Neural cell (in vitro differentiated cells): Measurements from ENCODE around the gene ROBO1. TPM values are rescaled to one million over a fixed set of nuclear protein-coding genes. Genes with fewer than 3 reads are reported as not detected.

Experiments
- H2AFZ ChIP-seq: fragments of 200-600, 300-800 bp; sonication (generic), shearing (Covaris generic); 2 replicates; pipeline ENCODE4 v1.6.0; 2014; ENCODE audit warnings: low read depth, mild to moderate bottlenecking, antibody characterized with exemption, low read length, moderate library complexity
- H3F3A ChIP-seq: fragments of 200-600 bp; shearing (Covaris generic); 2 replicates; pipeline ENCODE4 v1.6.1; 2016; ENCODE audit warnings: mild to moderate bottlenecking, moderate library complexity, mixed read lengths, antibody characterized with exemption, low read length; ENCODE audit not compliant: insufficient read depth, poor library complexity, severe bottlenecking
- H3K27ac ChIP-seq: fragments of 200-600, 300-800 bp; sonication (generic), shearing (Covaris generic); 2 replicates; pipeline ENCODE4 v1.5.1; 2014; ENCODE audit warnings: mild to moderate bottlenecking, low read length, moderate library complexity
- H3K27me3 ChIP-seq: fragments of 300-800, 200-600 bp; sonication (generic), shearing (Covaris generic); 2 replicates; pipeline ENCODE4 v1.6.0; 2014; ENCODE audit warnings: mild to moderate bottlenecking, low read depth, low read length, moderate library complexity; ENCODE audit not compliant: insufficient read depth
- H3K36me3 ChIP-seq: fragments of 300-800, 200-600 bp; sonication (generic), shearing (Covaris generic); 2 replicates; pipeline ENCODE4 v1.5.1; 2014; ENCODE audit warnings: mild to moderate bottlenecking, antibody characterized with exemption, low read length, moderate library complexity; ENCODE audit not compliant: insufficient read depth
- H3K4me2 ChIP-seq: fragments of 300-800, 200-600 bp; sonication (generic), shearing (Covaris generic); 2 replicates; pipeline ENCODE4 v1.6.0; 2014; ENCODE audit warnings: mild to moderate bottlenecking, low read length
- H3K4me3 ChIP-seq: fragments of 300-800, 200-600 bp; sonication (generic), shearing (Covaris generic); 2 replicates; pipeline ENCODE4 v1.5.1; 2014; ENCODE audit warnings: mild to moderate bottlenecking, low read length, moderate library complexity
- H3K79me2 ChIP-seq: fragments of 200-600 bp; shearing (Covaris generic); replicated peaks from 2 replicates; pipeline ENCODE4 v1.6.0; 2014; ENCODE audit warnings: mild to moderate bottlenecking, low read length, moderate library complexity; ENCODE audit not compliant: insufficient read depth
- H3K9ac ChIP-seq: fragments of 300-800, 200-600 bp; sonication (generic), shearing (Covaris generic); 2 replicates; pipeline ENCODE4 v1.6.1; 2016; ENCODE audit warnings: mild to moderate bottlenecking, low read length, mixed read lengths
- H3K9me2 ChIP-seq: fragments of 200-600 bp; shearing (Covaris generic); 2 replicates; pipeline ENCODE4 v1.6.1; 2016; ENCODE audit warnings: mild to moderate bottlenecking, low read length, mixed read lengths; ENCODE audit not compliant: insufficient read depth
- H3K9me3 ChIP-seq: fragments of 200-600, 300-800 bp; sonication (generic), shearing (Covaris generic); 2 replicates; pipeline ENCODE4 v1.6.1; 2016; ENCODE audit warnings: mild to moderate bottlenecking, mixed run types, low read length, moderate library complexity, mixed read lengths
- H4K20me1 ChIP-seq: fragments of 200-600 bp; shearing (Covaris generic); 2 replicates; pipeline ENCODE4 v1.6.1; 2016; ENCODE audit warnings: mild to moderate bottlenecking, mixed run types; ENCODE audit not compliant: insufficient read depth
- EP300 ChIP-seq: fragments of 450-650 bp; conservative IDR thresholded peaks from 2 replicates; pipeline ENCODE4 v1.6.1; 2014; ENCODE audit warnings: antibody characterized with exemption, mild to moderate bottlenecking, moderate library complexity; ENCODE audit not compliant: poor library complexity, severe bottlenecking
- EZH2 ChIP-seq: fragments of 200-600, 300-800 bp; shearing (Covaris generic), sonication (generic); IDR thresholded peaks from 2 replicates; pipeline ENCODE4 v1.6.1; 2014; ENCODE audit warnings: antibody characterized with exemption, low read length, borderline replicate concordance, mild to moderate bottlenecking; ENCODE audit not compliant: insufficient read depth, poor library complexity, severe bottlenecking
- MXI1 ChIP-seq: fragments of 450-650 bp; conservative IDR thresholded peaks from 2 replicates; pipeline ENCODE4 v1.6.1; 2014; ENCODE audit warnings: antibody characterized with exemption, mild to moderate bottlenecking; ENCODE audit not compliant: poor library complexity, severe bottlenecking
- POLR2AphosphoS5 ChIP-seq: IDR thresholded peaks from 2 replicates; pipeline ENCODE4 v1.6.1; 2012
- RAD21 ChIP-seq: fragments of 450-650 bp; conservative IDR thresholded peaks from 2 replicates; pipeline ENCODE4 v1.6.1; 2014; ENCODE audit warnings: antibody characterized with exemption, mild to moderate bottlenecking, moderate library complexity
- SMC3 ChIP-seq: fragments of 450-650 bp; conservative IDR thresholded peaks from 2 replicates; pipeline ENCODE4 v1.6.1; 2014; ENCODE audit warnings: antibody characterized with exemption, mild to moderate bottlenecking, moderate library complexity; ENCODE audit not compliant: poor library complexity
- TAF1 ChIP-seq: IDR thresholded peaks from 2 replicates; pipeline ENCODE4 v1.6.1; 2012; ENCODE audit warnings: low read depth
- polyA plus RNA-seq: library from polyadenylated mRNA; depleted of rRNA; stranded (reverse); fragments of >200 nt; gene quantifications from 2 replicates; pipeline ENCODE4 v1.2.3, GENCODE V29; 2014
- TF ChIP-seq, protein P1 (sequence below): fragments of 450-650 bp; IDR thresholded peaks from 2 replicates; pipeline ENCODE4 v1.5.1; 2014; ENCODE audit warnings: antibody characterized with exemption, mild to moderate bottlenecking, moderate library complexity; ENCODE audit not compliant: poor library complexity, severe bottlenecking
- TF ChIP-seq, protein P2 (sequence below): IDR thresholded peaks from 2 replicates; pipeline ENCODE4 v1.6.1; 2012; ENCODE audit warnings: borderline replicate concordance

Gene ROBO1
- polyA plus RNA-seq, 1 donor from 2014 or later = 183 TPM

DNA sequence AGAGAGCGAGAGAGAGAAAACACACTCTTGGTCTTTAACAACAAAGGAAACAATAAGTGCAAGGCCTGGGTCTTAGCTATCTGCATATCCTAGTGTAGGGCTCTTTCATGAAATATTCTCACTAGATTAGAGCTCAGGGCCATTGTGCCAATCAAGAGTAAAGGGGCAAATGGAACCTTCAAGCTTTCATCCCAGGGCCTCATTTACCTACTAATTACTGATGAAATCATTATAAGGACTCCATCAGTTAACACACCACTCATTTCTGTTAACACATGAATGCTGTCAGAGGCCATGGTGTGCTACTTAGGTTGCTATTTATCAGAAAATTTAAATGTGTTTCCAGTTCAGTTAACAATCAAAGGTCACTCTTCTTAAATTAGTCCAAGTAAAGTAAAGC is 597.8 kb downstream of the ROBO1 start:
- H3F3A ChIP-seq = no peaks in the 10 kb centered on the region
- H2AFZ ChIP-seq = no peak overlapping the region
- H3K4me3 ChIP-seq = no peak overlapping the region
- H3K4me2 ChIP-seq = no peak overlapping the region
- H3K9ac ChIP-seq = no peak overlapping the region
- H3K27ac ChIP-seq = no peak overlapping the region
- no peaks in the 10 kb centered on the region for H3K9me3 ChIP-seq
- TF ChIP-seq POLR2AphosphoS5 = no peak
- TF ChIP-seq, protein P1, sequence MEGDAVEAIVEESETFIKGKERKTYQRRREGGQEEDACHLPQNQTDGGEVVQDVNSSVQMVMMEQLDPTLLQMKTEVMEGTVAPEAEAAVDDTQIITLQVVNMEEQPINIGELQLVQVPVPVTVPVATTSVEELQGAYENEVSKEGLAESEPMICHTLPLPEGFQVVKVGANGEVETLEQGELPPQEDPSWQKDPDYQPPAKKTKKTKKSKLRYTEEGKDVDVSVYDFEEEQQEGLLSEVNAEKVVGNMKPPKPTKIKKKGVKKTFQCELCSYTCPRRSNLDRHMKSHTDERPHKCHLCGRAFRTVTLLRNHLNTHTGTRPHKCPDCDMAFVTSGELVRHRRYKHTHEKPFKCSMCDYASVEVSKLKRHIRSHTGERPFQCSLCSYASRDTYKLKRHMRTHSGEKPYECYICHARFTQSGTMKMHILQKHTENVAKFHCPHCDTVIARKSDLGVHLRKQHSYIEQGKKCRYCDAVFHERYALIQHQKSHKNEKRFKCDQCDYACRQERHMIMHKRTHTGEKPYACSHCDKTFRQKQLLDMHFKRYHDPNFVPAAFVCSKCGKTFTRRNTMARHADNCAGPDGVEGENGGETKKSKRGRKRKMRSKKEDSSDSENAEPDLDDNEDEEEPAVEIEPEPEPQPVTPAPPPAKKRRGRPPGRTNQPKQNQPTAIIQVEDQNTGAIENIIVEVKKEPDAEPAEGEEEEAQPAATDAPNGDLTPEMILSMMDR = no peak
- TF ChIP-seq, protein P2, sequence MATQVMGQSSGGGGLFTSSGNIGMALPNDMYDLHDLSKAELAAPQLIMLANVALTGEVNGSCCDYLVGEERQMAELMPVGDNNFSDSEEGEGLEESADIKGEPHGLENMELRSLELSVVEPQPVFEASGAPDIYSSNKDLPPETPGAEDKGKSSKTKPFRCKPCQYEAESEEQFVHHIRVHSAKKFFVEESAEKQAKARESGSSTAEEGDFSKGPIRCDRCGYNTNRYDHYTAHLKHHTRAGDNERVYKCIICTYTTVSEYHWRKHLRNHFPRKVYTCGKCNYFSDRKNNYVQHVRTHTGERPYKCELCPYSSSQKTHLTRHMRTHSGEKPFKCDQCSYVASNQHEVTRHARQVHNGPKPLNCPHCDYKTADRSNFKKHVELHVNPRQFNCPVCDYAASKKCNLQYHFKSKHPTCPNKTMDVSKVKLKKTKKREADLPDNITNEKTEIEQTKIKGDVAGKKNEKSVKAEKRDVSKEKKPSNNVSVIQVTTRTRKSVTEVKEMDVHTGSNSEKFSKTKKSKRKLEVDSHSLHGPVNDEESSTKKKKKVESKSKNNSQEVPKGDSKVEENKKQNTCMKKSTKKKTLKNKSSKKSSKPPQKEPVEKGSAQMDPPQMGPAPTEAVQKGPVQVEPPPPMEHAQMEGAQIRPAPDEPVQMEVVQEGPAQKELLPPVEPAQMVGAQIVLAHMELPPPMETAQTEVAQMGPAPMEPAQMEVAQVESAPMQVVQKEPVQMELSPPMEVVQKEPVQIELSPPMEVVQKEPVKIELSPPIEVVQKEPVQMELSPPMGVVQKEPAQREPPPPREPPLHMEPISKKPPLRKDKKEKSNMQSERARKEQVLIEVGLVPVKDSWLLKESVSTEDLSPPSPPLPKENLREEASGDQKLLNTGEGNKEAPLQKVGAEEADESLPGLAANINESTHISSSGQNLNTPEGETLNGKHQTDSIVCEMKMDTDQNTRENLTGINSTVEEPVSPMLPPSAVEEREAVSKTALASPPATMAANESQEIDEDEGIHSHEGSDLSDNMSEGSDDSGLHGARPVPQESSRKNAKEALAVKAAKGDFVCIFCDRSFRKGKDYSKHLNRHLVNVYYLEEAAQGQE = no peak
- no peak for TF ChIP-seq SMC3
- no peak for TF ChIP-seq TAF1
- no peak for TF ChIP-seq RAD21
- TF ChIP-seq MXI1 = no peak
- H3K79me2 ChIP-seq = no peaks in the 10 kb centered on the region
- H4K20me1 ChIP-seq = no peaks in the 10 kb centered on the region
- no peaks in the 10 kb centered on the region for H3K27me3 ChIP-seq
- no peaks in the 10 kb centered on the region for H3K36me3 ChIP-seq
- H3K9me2 ChIP-seq = no peaks in the 10 kb centered on the region

DNA sequence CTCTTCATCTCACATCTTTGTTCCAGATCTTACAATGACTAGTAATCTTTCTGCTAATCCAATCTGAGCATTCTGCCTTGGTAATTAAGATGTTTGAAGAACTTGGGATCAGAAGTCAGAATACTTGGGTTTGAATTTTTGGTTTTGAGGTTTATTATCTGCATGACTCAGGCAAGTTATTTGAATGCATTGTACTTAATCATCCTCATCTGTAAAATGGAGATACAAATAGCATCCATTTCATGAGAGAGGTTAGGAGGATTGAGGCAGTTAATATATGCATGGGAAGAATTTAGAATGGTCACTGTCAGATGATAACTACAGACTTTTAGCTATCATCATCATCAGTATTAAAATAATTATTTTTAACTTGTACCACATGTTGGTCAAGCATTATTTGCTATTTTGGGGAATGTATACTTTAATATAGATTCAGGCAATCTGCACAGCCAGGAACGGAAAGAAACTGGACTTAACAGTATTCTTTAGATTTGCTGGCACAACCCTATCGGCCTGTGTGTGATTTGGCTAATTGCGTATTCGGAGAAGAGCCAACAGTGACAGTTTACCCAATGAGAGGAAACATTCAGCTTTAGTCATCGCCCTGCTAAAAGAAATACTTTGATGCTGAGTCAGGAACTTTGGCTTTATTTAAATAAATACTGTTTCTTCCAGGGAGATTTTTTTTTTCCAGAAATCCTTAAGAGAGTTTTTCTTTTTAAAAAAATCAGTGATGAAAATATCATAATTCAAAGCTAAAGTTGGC is 600.0 kb downstream of the ROBO1 start:
- no peaks in the 10 kb centered on the region for H3F3A ChIP-seq
- H2AFZ ChIP-seq = no peak overlapping the region
- H4K20me1 ChIP-seq = no peaks in the 10 kb centered on the region
- no peak overlapping the region for H3K27ac ChIP-seq
- no peaks in the 10 kb centered on the region for H3K27me3 ChIP-seq
- no peak overlapping the region for H3K4me2 ChIP-seq
- H3K36me3 ChIP-seq = no peaks in the 10 kb centered on the region
- no peaks in the 10 kb centered on the region for H3K79me2 ChIP-seq
- no peaks in the 10 kb centered on the region for H3K9me2 ChIP-seq
- no peaks in the 10 kb centered on the region for H3K9me3 ChIP-seq
- H3K9ac ChIP-seq = no peak overlapping the region
- TF ChIP-seq, protein P1 = no peak
- TF ChIP-seq SMC3 = no peak
- TF ChIP-seq, protein P2 = no peak
- TF ChIP-seq MXI1 = no peak
- TF ChIP-seq TAF1 = no peak
- no peak for TF ChIP-seq RAD21
- TF ChIP-seq POLR2AphosphoS5 = no peak
- TF ChIP-seq EP300 = no peak
- TF ChIP-seq EZH2 = no peak
- H3K4me3 ChIP-seq = no peak overlapping the region
